Measurements from ENCODE around the gene SLC7A4. TPM values are rescaled to one million over a fixed set of nuclear protein-coding genes. Genes with fewer than 3 reads are reported as not detected.

Gene SLC7A4
- total RNA-seq, 4 donors from 2014 or later = 0.64 to 4.1 TPM; not detected in 2

GRCh38 chr22:21077884-21078508, 45.6 kb upstream of the SLC7A4 start:
- Histone ChIP-seq H3K27ac (no peak overlapping the region), H3K27me3 (no peaks in the 10 kb centered on the region), H3K36me3 (no peaks in the 10 kb centered on the region), H3K4me3 (no peak overlapping the region), H3K4me1 (no peaks in the 10 kb centered on the region), H3K9me3 (no peaks in the 10 kb centered on the region)
- TF ChIP-seq EP300 (IDR thresholded peaks at IDR 0.05; ENCODE audit: low read depth) = no peak
- TF ChIP-seq POLR2AphosphoS5 (IDR thresholded peaks at IDR 0.05) = no peak
- TF ChIP-seq POLR2A (IDR thresholded peaks at IDR 0.05) = no peak
- no peak for TF ChIP-seq CTCF (IDR thresholded peaks at IDR 0.05)
- in situ Hi-C loops (cut with MboI; ENCODE audit: low pct_ligation_motif_present in 1 of 4, low pct_unique_long_range_greater_than_20kb in 1 of 4, low sequenced_read_pairs in 3 of 4) = loop anchor here in 2 of 4 donors (25.0 kb wide), 2 partner anchors 191 to 509 kb away; no protein-coding TSS in a partner anchor
- 70% methylated on average over 16 of the region's 16 CpGs; no CpG with 5 or more reads in 1 of the 2 donors for WGBS, 2 donors (ENCODE audit: low coverage in 1 of 2)
- intact Hi-C loops (cut with DNase I; ENCODE audit: low total_unique reads) = loop anchor here (10.0 kb wide), 1 partner anchor 53 kb away; no protein-coding TSS in a partner anchor
- no peak for DNase-seq

- H3K9me3 ChIP-seq = no peaks in the 10 kb centered on the region
- in situ Hi-C loops (cut with MboI; ENCODE audit: low pct_ligation_motif_present in 1 of 4, low pct_unique_long_range_greater_than_20kb in 1 of 4, low sequenced_read_pairs in 3 of 4) (loop anchor here in 2 of 4 donors (25.0 kb wide), 2 partner anchors 190 to 510 kb away; no protein-coding TSS in a partner anchor), intact Hi-C loops (cut with DNase I; ENCODE audit: low total_unique reads) (loop anchor here (10.0 kb wide), 1 partner anchor 52 kb away; no protein-coding TSS in a partner anchor)
- WGBS, 2 donors (ENCODE audit: low coverage in 1 of 2) = 83 to 84% methylated on average over 7 to 21 of the region's 21 CpGs
- H3K27me3 ChIP-seq = no peaks in the 10 kb centered on the region
- no peak overlapping the region for H3K4me3 ChIP-seq
- H3K36me3 ChIP-seq = no peaks in the 10 kb centered on the region
- no peak overlapping the region for H3K27ac ChIP-seq
- DNase-seq = no peak
- TF ChIP-seq CTCF (IDR thresholded peaks at IDR 0.05) (no peak), EP300 (IDR thresholded peaks at IDR 0.05; ENCODE audit: low read depth) (no peak), POLR2A (IDR thresholded peaks at IDR 0.05) (no peak), POLR2AphosphoS5 (IDR thresholded peaks at IDR 0.05) (no peak)
- H3K4me1 ChIP-seq = no peaks in the 10 kb centered on the region
Observed at GRCh38 chr22:21076912-21077625, 44.7 kb upstream of the SLC7A4 start.

- intact Hi-C loops (cut with DNase I; ENCODE audit: low total_unique reads) (loop anchor here (10.0 kb wide), 1 partner anchor 51 kb away; no protein-coding TSS in a partner anchor), in situ Hi-C loops (cut with MboI; ENCODE audit: low pct_ligation_motif_present in 1 of 4, low pct_unique_long_range_greater_than_20kb in 1 of 4, low sequenced_read_pairs in 3 of 4) (loop anchor here in 2 of 4 donors (25.0 kb wide), 2 partner anchors 188 to 512 kb away; no protein-coding TSS in a partner anchor)
- no peak overlapping the region for H3K27ac ChIP-seq
- no peak for DNase-seq
- no peak overlapping the region for H3K4me3 ChIP-seq
- H3K4me1 ChIP-seq = no peaks in the 10 kb centered on the region
- TF ChIP-seq POLR2A (IDR thresholded peaks at IDR 0.05) = no peak
- no peak for TF ChIP-seq CTCF (IDR thresholded peaks at IDR 0.05)
- no peak for TF ChIP-seq POLR2AphosphoS5 (IDR thresholded peaks at IDR 0.05)
- no peak for TF ChIP-seq EP300 (IDR thresholded peaks at IDR 0.05; ENCODE audit: low read depth)
- no peaks in the 10 kb centered on the region for H3K9me3 ChIP-seq
- WGBS, 2 donors (ENCODE audit: low coverage in 1 of 2) = 87 to 100% methylated on average over 1 to 14 of the region's 14 CpGs
- no peaks in the 10 kb centered on the region for H3K36me3 ChIP-seq
- H3K27me3 ChIP-seq = no peaks in the 10 kb centered on the region
Observed at GRCh38 chr22:21075516-21076138, 43.3 kb upstream of the SLC7A4 start.

All from transverse colon (tissue), 4 donors.